Left lung (tissue), 10 donors: ENCODE data around the gene SQSTM1. TPM values are rescaled to one million over a fixed set of nuclear protein-coding genes. Genes with fewer than 3 reads are reported as not detected.

Experiments used
- ATAC-seq: fragments of 200-7000 bp; cut with Tn5 transposase; one replicate; pipeline ENCODE4 v1.9.1; 2020; ENCODE audit warnings: moderate library complexity
- DNase-seq, 4 donors: peaks; one replicate each; pipeline ENCODE4 v3.0.0-alpha.2; 2013 to 2020
- H3K27ac ChIP-seq, 2 donors: fragments of 200-600 bp; sonication (generic) in 1 of 2; one replicate each; pipeline versions ENCODE4 v1.5.0 to v1.8.0; 2020 to 2021
- H3K27me3 ChIP-seq, 2 donors: fragments of 200-600 bp; sonication (generic) in 1 of 2; one replicate each; pipeline versions ENCODE4 v1.5.0 to v1.8.0; 2020 to 2021
- H3K36me3 ChIP-seq, 2 donors: fragments of 200-600 bp; sonication (generic) in 1 of 2; one replicate each; pipeline versions ENCODE4 v1.5.0 to v1.8.0; 2020 to 2021
- H3K4me1 ChIP-seq, 2 donors: fragments of 200-600 bp; one replicate each; pipeline ENCODE4 v1.8.0; 2021
- H3K4me3 ChIP-seq, 2 donors: fragments of 200-600 bp; sonication (generic) in 1 of 2; one replicate each; pipeline versions ENCODE4 v1.5.0 to v1.8.0; 2020 to 2021; ENCODE audit warnings: mild to moderate bottlenecking in 1 of 2
- H3K9me3 ChIP-seq, 2 donors: fragments of 200-600 bp; sonication (generic) in 1 of 2; one replicate each; pipeline versions ENCODE4 v1.5.0 to v1.8.0; 2020 to 2021
- intact Hi-C, 2 donors: fragments of 100-400 bp; cut with DNase I; formaldehyde crosslinking; loops; one replicate each; pipeline versions ENCODE4 v1.11.2 to v1.14.2; 2022
- polyA plus RNA-seq, 6 donors: library from polyadenylated mRNA; unstranded; fragments of 120-200 nt; gene quantifications; one replicate each; pipeline ENCODE4 v1.2.1, GENCODE V29; 2013; ENCODE audit not compliant: insufficient read length in 6 of 6
- total RNA-seq, 2 donors: library from RNA; stranded (reverse); fragmentation: NEBNext Ultra II Directional; extraction: Animal tissue kit (Norgen Biotek cat#: 25700); gene quantifications; one replicate each; pipeline ENCODE4 v1.2.1, GENCODE V29; 2021
- TF ChIP-seq, protein P1 (sequence below), 2 donors: fragments of 200-600 bp; sonication (generic) in 1 of 2; IDR thresholded peaks; one replicate each; pipeline versions ENCODE4 v1.5.0 to v1.8.0; 2021; ENCODE audit warnings: antibody characterized with exemption in 2 of 2
- donor health status: DM: no; HTN: yes; CAD: no.
- donor health status: DM: no; HTN: no; CAD: no.

SQSTM1 gene
- total and polyA plus RNA-seq, 8 donors = 78.2 to 637 (median 95.6) TPM

DNA sequence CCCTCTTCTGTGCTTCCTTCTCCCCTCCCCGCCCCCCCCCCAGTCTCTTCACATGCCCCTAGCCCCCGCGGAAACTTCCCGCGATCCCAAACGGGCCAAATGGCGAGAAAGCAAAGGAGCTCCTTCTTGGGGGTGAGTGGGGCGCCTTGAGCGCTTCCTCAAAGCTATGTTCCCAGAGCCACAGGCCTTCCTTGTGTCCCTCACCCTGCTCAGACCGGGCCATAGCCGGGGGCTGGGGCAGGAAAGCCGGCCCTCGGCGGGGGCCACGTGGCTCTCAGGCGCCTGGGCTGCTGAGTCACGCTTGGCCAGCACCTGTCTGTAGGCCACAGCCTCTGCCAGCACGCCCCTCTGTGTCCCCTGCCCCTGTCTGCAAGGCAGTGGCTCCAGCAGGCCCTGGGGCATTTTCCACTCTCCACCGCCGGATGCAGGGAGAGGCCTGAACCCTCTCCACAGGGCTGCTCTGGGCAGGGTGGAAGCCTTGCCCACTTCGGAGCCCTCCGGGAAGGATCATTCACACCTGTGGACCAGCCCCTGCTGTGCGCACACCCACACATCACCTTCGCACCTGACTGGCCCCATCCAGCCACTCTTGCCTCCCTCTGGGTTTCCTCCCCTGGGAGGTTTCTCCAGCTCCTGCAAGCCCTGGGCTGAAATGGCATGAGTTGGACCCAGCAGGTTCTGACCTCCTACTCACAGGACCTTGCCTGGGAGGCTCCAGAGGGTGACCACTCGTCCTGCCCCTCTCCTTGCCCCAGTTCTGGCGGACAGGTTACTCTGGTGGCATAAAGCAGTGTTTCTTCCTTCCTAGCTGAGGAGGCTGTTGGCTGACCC, 1.2 kb upstream of the SQSTM1 start:
- DNase-seq (peak in 3 of 4 donors; percentile 46 to 94 (median 86)), ATAC-seq (peak; percentile 52)
- Histone ChIP-seq H3K36me3 (peaks cover 8 to 30% of the 10 kb centered on the region in 2 donors), H3K4me1 (peaks cover 40 to 70% of the 10 kb centered on the region in 2 donors), H3K27me3 (no peaks in the 10 kb centered on the region), H3K9me3 (no peaks in the 10 kb centered on the region), H3K4me3 (peak overlapping the region; percentile 17 to 96), H3K27ac (peak overlapping the region; percentile 98 to 100)
- intact Hi-C loops = no loop called here
- TF ChIP-seq, protein P1, sequence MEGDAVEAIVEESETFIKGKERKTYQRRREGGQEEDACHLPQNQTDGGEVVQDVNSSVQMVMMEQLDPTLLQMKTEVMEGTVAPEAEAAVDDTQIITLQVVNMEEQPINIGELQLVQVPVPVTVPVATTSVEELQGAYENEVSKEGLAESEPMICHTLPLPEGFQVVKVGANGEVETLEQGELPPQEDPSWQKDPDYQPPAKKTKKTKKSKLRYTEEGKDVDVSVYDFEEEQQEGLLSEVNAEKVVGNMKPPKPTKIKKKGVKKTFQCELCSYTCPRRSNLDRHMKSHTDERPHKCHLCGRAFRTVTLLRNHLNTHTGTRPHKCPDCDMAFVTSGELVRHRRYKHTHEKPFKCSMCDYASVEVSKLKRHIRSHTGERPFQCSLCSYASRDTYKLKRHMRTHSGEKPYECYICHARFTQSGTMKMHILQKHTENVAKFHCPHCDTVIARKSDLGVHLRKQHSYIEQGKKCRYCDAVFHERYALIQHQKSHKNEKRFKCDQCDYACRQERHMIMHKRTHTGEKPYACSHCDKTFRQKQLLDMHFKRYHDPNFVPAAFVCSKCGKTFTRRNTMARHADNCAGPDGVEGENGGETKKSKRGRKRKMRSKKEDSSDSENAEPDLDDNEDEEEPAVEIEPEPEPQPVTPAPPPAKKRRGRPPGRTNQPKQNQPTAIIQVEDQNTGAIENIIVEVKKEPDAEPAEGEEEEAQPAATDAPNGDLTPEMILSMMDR (IDR thresholded peaks at IDR 0.05) = no peak

DNA sequence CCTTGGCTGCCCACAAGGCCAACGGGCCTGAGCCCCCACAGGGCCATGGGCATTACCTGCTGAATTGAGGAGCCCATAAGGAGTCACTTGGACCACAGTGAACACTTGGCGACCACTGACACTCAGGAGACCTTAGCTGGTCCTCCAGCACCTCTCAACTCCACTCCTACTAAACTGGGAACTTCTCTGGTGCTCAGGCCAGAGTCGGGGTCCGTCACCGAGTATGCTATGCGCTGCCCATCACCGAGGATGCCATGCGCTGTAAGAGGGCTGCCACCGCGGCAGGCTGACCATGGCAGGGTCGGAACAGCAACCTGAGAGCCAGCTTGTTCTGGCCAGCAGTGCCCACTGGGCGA, 600 bp upstream of the SQSTM1 start:
- peaks cover 8 to 32% of the 10 kb centered on the region in 2 donors for H3K36me3 ChIP-seq
- H3K4me3 ChIP-seq = peak overlapping the region; percentile 96 to 99
- DNase-seq = no peak
- H3K27me3 ChIP-seq = no peaks in the 10 kb centered on the region
- intact Hi-C loops = no loop called here
- H3K4me1 ChIP-seq = peaks cover 40 to 76% of the 10 kb centered on the region in 2 donors
- H3K9me3 ChIP-seq = no peaks in the 10 kb centered on the region
- TF ChIP-seq, protein P1 (IDR thresholded peaks at IDR 0.05) = no peak
- peak overlapping the region; percentile 98 to 100 for H3K27ac ChIP-seq
- ATAC-seq = no peak

DNA sequence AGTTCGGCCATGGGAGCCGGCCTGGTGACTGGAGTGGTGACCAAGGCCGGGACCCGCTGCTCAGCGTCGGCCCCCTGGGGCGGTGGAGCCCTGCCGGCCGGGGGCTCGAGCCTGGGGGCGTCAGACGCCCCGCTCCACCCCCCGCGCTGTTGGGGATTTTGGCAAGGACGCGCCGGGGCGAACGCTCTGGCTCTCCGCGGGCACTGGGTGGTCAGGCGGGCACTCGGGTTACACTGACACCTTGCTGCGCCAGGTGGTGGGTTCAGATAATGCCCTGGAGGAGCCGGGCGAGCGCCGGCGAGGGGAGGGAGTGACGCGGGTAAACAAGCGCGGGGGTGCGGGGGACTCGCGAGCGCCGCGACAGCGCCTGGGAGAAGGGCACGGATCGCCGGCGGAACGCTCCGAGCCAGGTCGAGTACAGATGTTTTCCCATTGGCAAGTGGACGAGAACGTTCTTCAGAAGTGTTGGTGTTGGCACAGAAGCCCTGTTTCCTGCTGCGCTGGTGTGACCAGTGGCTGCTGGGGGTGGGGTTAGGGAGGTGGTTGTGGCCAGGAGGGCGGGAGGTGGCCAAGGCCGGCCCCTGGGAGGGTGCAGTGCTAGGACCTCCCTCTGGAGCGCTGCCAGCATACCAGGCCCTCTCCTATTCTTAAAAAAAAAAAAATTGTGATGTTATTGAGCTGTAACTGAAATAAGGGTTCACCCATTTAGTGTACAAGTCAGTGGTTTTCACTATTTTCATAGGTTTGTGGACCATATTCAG, 773 bp downstream of the SQSTM1 start:
- Histone ChIP-seq H3K9me3 (no peaks in the 10 kb centered on the region), H3K4me3 (peak overlapping the region; percentile 96 to 99), H3K27me3 (no peaks in the 10 kb centered on the region), H3K4me1 (peaks cover 40 to 88% of the 10 kb centered on the region in 2 donors), H3K36me3 (peaks cover 8 to 46% of the 10 kb centered on the region in 2 donors), H3K27ac (peak overlapping the region; percentile 98 to 100)
- peak; percentile 67 for ATAC-seq
- TF ChIP-seq, protein P1 (IDR thresholded peaks at IDR 0.05) = no peak
- intact Hi-C loops = no loop called here
- peak; percentile 90 to 97 (median 96) for DNase-seq

DNA sequence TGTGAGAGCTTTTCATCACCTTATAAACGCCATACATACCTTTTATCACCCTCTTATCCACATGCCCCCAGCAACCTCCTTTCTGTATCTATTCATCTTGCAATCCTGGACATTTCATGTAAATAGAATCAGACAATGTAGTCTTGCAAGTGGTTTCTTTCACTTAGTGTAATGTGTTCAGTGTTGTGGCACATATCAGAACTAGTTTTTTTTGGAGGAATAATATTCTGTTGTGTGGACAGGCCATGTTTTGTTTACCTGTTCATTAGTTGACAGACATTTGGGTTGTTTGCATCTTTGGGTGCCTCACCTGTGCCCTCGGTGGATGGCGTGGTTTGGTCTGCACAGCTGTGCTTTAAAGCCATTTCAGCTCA, 1.3 kb downstream of the SQSTM1 start:
- Histone ChIP-seq H3K36me3 (peaks cover 8 to 52% of the 10 kb centered on the region in 2 donors), H3K9me3 (no peaks in the 10 kb centered on the region), H3K4me3 (peak overlapping the region; percentile 96 to 99), H3K27me3 (no peaks in the 10 kb centered on the region), H3K27ac (peak overlapping the region; percentile 98 to 100), H3K4me1 (peaks cover 40 to 88% of the 10 kb centered on the region in 2 donors)
- ATAC-seq (no peak), DNase-seq (peak in 1 of 4 donors; percentile 32)
- TF ChIP-seq, protein P1 (IDR thresholded peaks at IDR 0.05) = no peak
- intact Hi-C loops = no loop called here
